Measurements from ENCODE around the gene MAGEB1.

DNA sequence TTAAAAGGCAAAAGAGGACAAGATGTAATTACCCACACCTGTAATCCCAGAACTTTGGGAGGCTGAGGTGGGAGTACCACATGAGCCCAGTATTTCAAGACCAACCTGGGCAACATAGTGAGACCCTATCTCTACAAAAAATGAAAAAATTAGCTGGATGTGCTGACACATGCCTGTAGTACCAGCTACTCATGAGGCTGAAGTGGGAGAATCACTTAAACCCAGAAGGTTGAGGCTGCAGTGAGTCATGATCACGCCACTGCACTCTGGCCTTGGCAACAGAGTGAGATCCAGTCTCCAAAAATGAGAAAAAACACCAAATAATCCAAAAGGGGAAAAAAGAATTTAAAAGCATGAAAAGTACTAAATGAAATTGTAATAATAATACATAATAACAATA, 31.4 kb downstream of the MAGEB1 start:
- TF ChIP-seq CTCF (IDR thresholded peaks at IDR 0.05; ENCODE audit: poor library complexity, severe bottlenecking) (no peak), EP300 (conservative IDR thresholded peaks at IDR 0.05; ENCODE audit: poor library complexity, severe bottlenecking) (no peak), RAD21 (conservative IDR thresholded peaks at IDR 0.05) (no peak), TAF1 (IDR thresholded peaks at IDR 0.05; ENCODE audit: low read depth) (no peak), POLR2AphosphoS5 (IDR thresholded peaks at IDR 0.05) (no peak), EZH2 (IDR thresholded peaks at IDR 0.05; ENCODE audit: borderline replicate concordance, insufficient read depth, low read length, poor library complexity, severe bottlenecking) (no peak), SMC3 (conservative IDR thresholded peaks at IDR 0.05; ENCODE audit: poor library complexity) (no peak), MXI1 (conservative IDR thresholded peaks at IDR 0.05; ENCODE audit: poor library complexity, severe bottlenecking) (no peak)
- TF ChIP-seq, protein P1, sequence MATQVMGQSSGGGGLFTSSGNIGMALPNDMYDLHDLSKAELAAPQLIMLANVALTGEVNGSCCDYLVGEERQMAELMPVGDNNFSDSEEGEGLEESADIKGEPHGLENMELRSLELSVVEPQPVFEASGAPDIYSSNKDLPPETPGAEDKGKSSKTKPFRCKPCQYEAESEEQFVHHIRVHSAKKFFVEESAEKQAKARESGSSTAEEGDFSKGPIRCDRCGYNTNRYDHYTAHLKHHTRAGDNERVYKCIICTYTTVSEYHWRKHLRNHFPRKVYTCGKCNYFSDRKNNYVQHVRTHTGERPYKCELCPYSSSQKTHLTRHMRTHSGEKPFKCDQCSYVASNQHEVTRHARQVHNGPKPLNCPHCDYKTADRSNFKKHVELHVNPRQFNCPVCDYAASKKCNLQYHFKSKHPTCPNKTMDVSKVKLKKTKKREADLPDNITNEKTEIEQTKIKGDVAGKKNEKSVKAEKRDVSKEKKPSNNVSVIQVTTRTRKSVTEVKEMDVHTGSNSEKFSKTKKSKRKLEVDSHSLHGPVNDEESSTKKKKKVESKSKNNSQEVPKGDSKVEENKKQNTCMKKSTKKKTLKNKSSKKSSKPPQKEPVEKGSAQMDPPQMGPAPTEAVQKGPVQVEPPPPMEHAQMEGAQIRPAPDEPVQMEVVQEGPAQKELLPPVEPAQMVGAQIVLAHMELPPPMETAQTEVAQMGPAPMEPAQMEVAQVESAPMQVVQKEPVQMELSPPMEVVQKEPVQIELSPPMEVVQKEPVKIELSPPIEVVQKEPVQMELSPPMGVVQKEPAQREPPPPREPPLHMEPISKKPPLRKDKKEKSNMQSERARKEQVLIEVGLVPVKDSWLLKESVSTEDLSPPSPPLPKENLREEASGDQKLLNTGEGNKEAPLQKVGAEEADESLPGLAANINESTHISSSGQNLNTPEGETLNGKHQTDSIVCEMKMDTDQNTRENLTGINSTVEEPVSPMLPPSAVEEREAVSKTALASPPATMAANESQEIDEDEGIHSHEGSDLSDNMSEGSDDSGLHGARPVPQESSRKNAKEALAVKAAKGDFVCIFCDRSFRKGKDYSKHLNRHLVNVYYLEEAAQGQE (IDR thresholded peaks at IDR 0.05; ENCODE audit: borderline replicate concordance): no peak

All from neural cell (in vitro differentiated cells).